Midbrain (tissue), 1 donor: Measurements from ENCODE around the gene ARHGAP19.
A peak's percentile ranks its signal among the peaks of the same experiment; 100 is the strongest.
"Not testable (repeated sequence)": the region's sequence is repeated elsewhere in the genome, so short reads cannot be mapped to it uniquely, and the experiment has no call there.

Experiments
- DNase-seq: peaks from one replicate; lab custom pipeline; 2025; lab: John Stamatoyannopoulos, UW

The ARHGAP19 gene

DNA sequence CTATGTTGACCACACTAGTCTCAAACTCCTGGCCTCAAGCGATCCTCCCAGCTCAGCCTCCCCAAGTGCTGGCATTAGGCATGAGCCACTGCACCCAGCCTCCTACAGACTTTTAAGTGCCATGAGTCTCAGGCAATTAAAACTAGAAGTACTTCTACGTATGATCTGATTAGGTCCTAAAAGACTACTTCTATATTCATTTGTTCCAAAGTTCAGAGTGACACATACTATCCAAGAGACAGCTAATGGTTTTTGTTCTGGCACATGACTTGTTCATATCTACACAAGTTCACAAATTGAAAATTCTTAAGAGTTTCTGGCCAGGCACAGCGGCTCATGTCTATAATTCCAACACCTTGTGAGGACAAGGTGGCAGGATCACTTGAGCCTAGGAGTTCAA lies 11.7 kb downstream of the ARHGAP19 start:
- no peak for DNase-seq

DNA sequence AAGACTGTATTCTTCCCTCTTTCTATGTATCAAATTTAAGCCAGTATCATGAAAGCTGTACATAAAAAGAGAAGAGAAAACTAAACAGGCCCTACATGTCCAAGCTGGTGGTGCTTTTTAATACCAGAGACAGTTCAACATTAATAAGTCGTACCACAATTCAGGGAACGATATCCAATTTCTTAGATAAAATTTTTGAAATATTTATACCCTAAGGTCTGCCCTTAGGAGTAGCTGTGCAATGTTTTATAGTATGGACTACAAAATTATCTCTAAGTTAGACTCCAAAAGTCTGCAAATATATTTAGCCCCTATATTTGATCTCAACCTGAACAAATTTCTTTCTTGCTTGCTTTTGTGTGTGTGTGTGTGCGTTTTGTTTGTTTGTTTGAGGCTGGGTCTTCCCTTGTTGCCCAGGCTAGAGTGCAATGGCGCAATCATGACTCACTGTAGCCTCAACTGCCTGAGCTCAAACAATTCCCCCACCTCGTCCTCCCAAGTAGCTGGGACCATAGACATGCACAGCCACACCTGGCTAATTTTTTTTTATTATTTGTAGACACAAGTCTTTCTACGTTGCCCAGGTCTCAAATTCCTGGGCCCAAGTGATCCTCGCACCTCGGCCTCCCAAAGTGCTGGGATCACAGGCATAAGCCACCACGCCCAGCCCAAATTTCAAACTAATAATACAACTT lies 13.2 kb downstream of the ARHGAP19 start:
- no peak for DNase-seq

DNA sequence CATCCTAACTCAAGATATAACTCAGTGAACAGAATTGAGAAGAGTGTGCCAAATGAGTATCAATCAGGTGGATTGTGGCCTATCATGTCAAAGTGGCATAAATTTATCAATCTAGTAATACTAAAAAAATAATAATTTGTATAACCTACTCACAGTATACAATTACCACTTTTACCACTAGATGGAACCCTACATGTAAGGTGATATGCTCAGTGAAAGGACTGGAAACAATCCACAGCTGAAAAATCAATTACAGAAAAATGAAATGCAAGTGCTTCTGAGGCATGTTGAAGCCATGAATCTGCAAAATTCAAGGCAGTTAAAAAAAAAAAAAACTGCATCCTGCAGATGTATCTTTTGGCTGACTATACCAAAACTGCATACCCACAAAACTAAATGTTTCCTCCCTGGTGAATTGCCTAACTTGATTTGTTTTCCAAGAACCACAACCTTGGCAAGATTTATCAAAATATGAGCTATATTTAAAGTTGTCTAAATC lies 13.9 kb downstream of the ARHGAP19 start:
- peak; percentile 43 for DNase-seq

DNA sequence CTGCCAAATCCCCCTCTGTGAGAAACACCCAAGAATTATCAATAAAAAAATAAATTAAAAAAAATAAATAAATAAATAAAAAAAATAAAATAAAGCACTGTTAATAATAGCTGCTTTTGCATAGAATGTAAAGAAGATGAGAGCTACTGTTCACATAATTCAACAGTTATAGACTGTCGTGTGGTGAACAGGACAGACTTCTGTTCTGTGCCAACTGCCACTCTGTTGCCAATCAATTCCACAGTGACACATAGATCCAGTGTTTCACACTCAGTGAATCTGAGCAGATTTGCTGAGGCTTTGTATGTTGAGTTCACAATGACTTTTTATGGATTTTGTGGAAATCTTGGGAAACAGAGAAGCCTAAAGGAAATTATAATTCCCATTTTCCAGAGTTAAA lies 14.9 kb downstream of the ARHGAP19 start:
- DNase-seq, result no peak

DNA sequence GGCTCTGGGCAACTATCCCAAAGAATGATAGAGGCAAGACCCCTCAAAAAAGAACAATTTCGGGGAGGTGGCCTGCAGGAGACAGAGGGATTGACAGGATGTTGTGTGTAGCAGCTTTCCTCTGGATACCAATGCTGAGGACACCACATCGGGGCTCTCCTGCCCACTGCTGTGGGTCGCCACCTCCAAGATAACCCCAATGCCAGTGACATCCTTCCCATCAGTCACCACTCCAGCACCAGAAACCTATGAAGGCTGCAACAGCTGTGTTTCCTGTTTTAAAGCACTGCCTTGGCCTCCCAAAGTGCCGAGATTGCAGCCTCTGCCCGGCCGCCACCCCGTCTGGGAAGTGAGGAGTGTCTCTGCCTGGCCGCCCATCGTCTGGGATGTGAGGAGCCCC lies 17.6 kb downstream of the ARHGAP19 start:
- no peak for DNase-seq

DNA sequence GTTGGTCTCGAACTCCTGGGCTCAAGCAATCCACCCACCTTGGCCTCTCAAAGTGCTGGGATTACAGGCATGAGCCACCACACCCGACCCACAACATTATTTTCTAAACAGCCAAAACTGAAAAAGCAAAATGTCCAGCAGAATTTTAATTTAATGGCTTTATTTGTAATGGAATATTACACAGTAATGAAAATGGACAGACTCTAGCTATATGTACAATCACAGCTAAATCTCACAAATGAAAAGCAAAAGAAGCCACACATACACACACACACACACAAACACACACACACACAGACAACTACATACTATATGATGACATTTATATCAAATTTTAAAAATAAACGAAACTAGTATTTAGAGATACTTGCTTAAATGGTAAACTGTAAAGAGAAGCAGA lies 18.7 kb downstream of the ARHGAP19 start:
- no peak for DNase-seq

DNA sequence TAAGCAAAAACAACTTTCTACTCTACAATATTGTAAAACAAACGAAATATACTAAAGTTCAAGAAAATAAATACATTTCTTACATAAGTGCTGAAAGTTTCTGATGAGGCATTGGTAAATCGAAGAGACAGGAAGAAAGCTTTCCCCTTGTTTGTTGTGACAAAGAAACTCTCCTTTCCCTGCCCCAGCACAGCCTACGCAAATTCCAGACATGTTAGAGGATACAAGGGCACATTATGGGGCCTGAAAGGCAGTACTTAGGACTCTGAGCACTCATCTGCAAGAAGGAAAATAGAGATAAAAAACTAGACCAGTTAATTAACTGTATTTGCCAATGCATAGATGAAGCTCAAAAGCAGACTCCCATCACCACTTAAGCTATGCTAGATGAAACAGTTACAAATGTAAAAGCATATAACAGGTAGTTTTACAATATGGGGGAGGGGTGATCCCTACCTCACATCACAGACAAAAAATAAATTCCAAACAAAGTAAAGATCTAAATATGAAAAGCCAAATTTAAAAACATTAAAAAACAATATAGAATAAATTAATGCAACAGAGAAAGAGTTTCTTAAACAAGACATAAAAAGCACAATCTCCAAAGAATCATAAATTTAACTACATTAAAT lies 21.8 kb downstream of the ARHGAP19 start:
- no peak for DNase-seq

DNA sequence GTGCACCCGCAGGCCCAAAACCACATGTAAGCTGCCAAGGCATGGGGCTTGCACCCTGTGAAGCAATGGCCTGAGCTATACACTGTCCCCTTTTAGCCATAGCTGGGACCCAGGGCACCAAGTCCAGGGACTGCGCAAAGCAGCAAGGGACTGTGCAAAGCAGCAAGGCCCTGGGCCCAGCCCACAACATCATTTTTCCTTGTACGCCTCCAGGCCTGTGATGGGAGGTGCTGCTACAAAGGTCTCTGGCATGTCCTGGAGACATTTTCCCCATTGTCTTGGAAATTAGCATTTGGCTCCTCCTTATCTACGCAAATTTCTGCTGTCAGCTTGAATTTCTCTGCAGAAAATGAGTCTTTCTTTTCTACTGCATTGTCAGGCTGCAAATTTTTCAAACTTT lies 24.8 kb downstream of the ARHGAP19 start:
- no peak for DNase-seq

DNA sequence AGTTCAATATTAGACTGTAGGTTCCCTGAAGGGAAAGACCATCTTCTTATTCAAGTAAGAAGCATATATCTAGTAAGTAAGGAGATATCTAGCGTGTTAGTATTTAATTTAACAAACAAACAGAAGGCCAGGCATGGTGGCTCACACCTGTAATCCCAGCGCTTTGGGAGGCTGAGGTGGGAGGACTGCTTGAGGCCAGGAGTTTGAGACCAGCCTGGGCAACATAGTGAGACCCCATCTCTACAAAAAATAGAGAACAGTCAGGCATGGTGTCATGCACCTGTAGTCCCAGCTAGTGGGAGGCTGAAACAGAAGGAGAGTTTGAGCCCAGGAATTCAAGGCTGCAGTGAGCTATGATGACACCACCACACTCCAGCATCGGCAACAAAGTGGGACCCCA lies 27.3 kb downstream of the ARHGAP19 start:
- not testable (repeated sequence) for DNase-seq

DNA sequence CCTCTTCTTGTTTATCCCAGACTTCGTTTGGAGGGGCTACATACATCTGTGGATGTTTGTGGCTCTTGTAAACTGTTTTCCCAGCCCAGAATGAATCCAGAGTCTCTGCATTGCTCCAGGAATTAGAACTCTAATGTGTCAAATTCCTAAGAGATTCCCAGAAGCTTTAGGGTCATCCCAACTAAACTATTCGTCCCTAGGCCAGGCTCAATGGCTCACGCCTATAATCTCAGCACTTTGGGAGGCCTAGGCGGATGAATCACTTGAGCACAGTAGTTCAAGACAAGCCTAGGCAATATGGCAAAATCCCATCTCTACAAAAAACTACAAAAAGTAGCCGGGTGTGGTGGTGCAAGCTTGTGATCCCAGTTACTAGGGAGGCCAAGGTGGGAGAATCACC lies 28.5 kb downstream of the ARHGAP19 start:
- no peak for DNase-seq

DNA sequence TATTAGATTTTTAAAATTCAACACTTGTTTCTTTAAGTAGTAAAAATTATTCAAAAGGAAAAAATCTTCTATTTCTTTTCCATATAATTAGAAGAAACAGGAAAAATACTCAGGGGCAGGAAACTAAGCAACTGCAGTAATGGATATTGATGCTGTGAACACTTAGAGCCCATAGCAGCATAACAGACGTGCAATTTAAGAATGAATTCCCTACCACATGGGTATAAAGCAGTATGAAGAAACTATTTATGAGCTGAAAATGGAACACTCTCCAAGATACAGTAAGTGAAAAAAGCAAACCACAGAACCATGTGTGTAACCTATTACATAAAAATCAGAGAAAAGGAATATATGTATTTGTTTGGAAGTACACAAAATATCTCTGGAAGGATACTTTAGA lies 30.8 kb downstream of the ARHGAP19 start:
- DNase-seq, result no peak

DNA sequence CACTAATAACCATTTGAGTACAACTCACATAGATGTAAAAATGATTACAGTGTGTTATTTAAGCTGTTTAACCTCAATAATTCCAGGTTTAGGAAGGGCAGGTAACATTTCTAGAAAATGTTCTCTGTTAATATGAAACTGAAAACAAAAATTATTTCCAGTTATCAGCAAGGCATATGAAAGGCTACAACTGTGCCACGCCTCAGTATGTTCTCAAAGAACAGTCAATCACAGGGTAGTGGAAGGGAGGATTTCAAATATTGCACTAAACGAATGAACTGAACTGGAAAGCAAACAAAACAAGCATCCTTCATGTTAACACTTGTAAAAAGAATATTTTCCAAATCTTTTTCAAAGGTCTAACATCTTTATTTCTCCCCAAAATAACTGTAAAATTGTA lies 31.3 kb downstream of the ARHGAP19 start:
- DNase-seq, result no peak

DNA sequence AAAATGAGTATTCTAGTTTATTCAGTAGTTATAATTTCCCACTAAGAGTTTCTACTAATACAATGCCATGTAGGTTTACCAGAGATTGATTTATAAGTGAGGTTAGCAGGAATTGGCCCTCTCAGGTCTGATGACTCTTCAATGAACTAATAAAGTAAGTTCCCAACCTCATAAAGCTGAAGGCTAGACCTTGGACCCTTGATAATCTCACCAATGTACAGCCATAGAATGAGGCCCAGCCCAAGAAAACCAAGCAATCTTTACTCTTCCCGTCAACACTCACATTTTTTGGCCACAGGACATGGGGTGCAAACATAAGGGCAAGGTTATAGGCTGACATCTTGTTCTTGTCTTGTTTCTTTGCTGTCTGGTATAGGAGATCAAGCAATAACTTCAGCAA lies 33.3 kb downstream of the ARHGAP19 start:
- no peak for DNase-seq

DNA sequence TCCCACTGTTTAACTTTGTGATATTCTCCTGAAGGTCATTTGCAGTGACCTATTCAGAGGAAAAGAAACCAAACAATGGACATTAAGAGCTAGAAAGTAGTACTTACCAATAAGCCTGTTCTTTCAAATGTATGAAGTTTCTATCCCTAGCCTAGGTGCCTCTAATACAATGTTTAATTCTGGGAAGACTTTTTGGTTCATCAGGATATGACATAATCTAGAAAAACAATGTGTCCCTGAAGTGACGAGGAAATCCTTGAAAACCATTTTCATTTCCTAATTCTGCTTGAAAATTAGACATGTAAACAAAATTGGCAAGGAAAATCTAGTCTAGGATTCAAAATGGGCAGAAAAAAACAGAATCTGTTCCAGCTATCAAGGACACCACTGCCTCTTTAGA lies 36.1 kb downstream of the ARHGAP19 start:
- no peak for DNase-seq

DNA sequence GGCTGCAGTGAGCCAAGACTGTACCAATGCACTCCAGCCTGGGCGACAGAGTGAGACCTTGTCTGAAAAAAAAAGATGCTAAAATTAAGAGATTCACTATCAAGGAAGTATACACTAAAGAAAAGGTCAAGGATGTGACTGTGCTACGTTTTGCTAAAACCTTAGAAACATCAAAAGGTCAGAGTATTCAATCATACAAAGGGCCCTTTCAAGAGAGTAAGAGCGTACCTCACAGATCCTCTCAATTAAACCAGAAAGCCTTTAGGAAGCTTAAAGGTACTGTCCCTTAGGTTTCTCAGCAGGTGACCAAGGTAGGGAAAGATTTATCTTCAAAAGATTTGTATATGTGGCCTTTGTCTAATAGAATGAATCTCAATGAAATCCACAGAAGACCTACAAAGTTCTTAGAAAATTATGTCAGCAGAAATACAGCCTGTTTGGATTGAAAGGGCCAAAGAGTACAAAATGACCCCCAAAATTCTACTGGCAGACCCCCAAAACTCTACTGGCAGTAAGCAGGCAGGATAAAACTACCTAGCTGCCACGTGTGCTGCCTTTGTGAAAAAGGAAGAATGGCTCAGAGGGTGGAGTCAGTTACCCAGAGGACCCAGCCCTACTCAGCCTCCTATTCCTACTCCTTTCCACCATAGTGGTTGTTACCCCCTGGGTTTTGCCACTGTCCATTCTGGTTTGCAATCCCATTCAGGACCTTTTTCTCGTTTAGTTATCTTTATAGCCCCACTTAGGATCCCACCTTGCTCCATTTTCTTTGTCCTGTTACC lies 36.7 kb downstream of the ARHGAP19 start:
- DNase-seq, result no peak

DNA sequence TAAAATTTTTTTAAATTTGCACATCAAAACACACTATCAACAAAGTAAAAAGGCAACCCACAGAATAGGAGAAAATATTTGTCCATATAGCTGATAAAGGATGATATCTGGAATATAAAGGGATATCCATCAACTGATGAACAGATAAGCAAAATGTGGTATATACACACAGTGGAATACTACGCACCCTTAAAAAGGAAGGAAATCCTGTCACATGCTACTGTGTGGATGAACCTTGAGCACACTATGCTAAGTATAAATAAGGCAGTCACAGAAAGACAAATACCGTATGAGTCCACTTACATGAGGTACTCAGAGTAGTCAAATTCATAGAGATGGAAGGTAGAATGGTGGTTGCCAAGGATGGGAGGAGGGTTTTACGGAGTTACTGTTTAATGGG lies 37.7 kb downstream of the ARHGAP19 start:
- no peak for DNase-seq

DNA sequence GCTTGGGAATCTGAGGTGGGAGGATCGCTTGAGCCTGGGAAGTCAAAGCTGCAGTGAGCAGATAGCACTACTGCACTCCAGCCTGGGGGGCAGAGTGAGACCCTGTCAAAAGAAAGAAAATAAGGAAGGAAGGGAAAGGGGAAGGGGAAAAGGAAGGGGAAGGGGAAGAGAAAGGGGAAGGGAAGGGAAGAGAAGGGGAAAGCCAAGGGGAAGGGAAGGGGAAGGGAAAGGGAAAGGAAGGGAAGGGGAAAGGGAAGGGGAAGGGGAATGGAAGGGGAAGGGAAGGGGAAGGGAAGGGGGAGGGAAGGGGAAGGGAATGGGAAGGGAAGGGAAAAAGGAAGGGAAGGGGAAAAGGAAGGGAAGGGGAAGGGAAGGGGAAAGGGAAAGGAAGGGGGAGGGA lies 41.5 kb downstream of the ARHGAP19 start:
- DNase-seq, result no peak

DNA sequence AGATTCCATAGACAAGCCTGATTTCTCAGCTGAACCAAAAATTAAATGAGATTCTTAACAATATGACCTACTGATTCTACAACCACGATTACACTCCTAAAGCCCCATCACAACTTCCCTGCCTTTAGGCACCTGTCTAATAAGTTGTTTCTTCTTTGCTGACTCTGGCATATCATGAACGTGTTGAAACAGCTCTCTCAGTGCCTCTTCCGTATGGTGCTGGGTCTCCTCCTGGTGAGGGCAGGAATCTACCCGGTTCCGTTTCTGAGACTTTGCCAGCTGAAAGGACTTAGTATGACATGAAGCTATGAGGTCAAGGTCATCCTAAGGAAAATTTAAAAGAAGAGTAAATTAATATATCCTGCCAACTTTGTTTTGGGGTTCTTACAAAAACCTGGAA lies 48.6 kb downstream of the ARHGAP19 start:
- DNase-seq, result no peak

DNA sequence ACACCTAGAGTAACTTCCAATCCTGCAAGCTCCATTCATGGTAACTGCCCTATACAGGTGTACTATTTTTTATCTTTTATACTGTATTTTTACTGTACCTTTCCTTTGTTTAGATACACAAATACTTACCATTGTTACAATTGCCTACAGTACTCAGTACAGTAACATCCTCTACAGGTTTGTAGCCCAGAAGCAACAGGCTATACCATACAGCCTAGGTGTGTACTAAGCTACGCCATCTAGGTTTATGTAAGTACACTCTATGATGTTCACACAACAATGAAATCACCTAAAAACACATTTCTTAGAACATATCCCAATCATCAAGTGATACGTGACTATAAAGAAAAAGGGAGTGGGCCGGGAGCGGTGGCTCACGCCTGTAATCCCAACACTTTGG lies 53.6 kb downstream of the ARHGAP19 start:
- no peak for DNase-seq

DNA sequence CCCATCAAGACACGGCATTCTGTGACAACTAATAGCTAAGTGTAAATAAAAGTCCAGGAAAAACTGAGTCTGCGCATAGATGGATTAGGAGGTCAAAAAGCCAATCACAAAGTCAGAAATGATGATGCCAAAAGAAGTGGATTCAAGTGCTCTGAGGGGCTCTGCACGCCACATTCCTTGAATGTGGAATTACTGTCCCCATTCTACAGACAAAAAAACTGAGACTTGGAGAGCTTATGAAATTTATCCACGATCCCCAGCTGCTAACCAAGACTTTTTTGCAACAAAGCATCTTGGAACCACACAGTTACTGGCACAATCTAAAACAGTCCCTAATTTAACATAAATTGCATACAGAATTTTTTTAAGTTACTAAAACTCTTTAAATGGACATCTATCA lies 57.1 kb downstream of the ARHGAP19 start:
- DNase-seq, result no peak

DNA sequence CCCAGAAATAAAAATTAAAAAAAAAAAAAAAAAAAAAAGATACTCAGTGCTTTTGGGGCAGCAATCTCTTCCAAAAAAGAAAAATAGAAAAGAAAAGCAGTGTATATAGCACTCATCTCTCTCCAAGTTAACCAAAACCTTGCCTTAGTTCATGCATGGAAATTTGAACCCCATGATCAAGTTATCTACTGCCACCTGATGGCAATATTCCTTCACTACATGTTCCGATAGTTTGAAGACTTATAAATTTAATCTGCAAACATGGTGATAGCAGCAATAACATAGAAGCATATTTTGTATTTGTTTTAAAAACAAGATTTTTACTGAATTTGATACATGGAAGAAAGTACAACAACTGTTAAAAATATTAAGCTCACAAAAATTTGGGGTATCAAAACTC lies 58.0 kb downstream of the ARHGAP19 start:
- DNase-seq, result peak; percentile 29

DNA sequence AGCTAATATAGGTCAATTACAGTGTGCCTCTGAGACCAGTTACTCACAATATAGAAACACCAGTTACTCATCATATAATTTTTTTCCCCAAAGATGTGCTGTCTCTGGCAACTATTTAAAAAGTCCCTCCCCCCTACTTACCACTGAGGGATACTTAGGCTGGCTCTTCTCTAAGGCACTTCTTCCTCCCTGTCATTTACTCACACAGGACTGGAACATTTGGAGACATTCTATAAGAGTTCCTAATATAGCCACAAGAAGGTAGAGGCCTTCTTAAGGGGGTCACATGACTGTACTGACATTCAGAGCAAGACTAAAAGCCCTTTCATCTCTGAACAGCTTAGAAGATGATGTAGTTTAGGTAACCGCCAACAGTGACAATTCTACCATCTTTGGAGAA lies 62.3 kb downstream of the ARHGAP19 start:
- no peak for DNase-seq
